HG02763 (cell line): ENCODE measurements around the gene CXXC5.

Experiments
- ATAC-seq: cut with Tn5 transposase; IDR thresholded peaks from one replicate; pipeline ENCODE4 v1.9.1; 2021; ENCODE audit warnings: mild to moderate bottlenecking, moderate library complexity; ENCODE audit not compliant: unreplicated experiment

Gene CXXC5

GRCh38 chr5:139690803-139691629 lies 42.9 kb downstream of the CXXC5 start:
- no peak for ATAC-seq

DNA sequence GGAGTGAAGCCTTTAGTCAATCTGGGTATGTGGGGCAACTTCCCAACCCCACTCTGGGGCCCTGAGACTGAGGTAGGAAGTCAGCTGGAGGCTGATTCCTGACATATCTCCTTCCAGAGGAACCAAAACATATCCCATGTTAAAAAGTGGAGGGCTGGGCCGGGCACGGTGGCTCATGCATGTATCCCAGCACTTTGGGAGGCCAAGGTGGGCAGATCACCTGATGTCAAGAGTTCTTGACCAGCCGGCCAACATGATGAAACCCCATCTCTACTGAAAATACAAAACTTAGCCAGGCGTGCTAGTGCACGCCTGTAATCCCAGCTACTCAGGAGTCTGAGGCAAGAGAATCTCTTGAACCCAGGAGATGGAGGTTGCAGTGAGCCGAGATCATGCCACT lies 44.0 kb downstream of the CXXC5 start:
- no peak for ATAC-seq

DNA sequence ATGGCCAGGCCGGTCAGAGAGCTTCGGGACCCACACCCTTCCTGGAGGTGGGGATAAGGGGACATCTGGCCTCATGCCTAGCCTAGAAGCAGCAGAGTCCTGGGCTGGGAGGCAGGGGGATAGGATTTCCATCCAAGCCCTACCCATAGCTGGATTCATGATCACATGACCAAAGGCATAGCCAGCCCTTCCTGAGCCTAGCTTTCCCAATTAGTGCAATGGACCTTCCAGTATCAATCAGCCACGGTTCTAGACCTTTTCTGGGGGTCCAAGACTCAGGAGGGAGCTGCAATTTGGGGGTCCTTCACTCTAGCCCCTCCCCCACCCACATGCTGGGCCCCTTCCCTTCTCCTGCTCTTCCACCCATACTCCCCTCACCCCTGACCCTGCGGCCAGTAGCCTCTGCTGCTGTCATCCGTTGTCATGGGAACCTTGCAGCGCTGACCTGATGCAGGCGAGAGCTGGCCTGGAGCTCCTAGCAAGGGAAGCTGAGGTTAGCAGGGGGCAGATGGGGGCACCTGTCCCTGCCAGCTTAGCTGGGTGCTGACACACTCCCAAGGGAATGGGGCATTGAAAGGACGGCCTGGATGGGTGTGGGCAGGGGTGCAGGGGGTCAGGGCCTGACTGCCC lies 44.6 kb downstream of the CXXC5 start:
- no peak for ATAC-seq

DNA sequence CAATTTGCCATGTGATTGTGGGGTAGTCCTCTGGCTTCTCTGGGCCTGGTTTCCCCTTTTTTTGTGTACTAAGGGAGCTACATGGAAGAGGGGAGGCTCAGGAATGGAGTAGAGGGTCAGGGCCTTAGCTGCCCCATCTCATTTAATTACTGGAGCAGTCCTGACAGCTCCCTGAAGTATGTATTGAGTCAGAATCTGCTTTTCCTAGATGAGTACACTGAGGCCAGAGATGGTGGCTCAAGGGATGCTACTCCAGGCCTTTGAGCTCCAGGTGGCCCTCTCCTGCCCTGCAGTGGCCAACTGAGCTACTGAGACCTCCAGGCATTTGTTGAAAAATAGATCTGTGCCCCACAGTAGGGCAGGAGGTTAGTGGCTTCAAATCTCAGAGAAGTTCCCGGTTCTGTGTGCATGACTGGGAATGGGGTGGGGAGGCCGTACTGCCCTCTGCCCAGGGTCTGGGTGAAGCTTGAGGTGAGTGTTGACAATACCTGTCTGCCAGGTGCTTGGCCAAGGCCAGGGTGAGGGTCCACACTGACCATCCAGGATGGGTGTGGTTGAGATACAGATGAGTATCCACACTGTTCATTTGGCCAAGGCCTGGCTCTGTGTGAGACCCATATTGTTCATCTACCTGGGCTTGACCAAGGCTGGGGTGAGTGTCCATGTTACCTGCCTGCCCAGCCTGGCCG lies 45.7 kb downstream of the CXXC5 start:
- no peak for ATAC-seq

GRCh38 chr5:139694556-139695177 lies 46.5 kb downstream of the CXXC5 start:
- no peak for ATAC-seq

- ATAC-seq, result no peak
Observed at GRCh38 chr5:139695178-139695573, 47.0 kb downstream of the CXXC5 start.

- no peak for ATAC-seq
Observed at GRCh38 chr5:139696167-139696893, 48.2 kb downstream of the CXXC5 start.

DNA sequence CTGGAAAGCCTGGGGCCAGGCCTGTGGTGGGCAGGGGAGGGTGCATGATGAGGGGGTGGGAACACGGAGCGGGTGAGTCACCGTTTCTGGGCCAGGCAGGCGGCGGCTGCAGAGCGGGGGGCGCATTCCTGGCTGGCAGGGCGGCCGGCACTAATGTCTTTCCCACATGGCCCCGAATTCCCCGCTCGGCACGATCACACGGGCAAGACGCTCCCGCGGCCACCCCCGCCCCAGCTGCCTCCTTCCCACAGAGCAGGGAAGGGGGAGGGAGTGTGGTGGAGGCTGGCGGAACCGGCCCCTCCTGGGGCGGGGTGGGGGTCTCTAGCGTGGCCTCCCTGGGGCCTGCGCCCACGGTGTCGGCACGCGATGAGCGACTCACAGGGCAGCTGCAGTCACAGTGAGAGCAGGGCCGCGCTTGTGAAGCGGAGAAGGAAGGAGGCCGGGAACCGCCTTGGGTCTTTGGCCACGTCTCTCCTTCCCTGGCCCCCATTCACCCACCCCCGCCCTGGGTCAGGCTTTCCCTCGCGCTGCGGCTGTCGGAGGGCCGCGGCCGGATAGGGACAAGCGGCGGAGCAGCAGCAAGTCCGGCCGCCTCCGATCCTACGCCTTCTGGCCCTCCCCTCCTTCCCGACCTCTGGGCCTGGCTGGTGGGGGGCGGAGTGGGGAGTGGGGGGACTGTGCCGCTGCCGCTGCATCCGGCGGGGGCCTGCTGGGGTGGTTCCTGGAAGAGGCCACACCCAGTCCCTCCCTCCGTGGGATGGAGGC lies 48.9 kb downstream of the CXXC5 start:
- ATAC-seq, result no peak

DNA sequence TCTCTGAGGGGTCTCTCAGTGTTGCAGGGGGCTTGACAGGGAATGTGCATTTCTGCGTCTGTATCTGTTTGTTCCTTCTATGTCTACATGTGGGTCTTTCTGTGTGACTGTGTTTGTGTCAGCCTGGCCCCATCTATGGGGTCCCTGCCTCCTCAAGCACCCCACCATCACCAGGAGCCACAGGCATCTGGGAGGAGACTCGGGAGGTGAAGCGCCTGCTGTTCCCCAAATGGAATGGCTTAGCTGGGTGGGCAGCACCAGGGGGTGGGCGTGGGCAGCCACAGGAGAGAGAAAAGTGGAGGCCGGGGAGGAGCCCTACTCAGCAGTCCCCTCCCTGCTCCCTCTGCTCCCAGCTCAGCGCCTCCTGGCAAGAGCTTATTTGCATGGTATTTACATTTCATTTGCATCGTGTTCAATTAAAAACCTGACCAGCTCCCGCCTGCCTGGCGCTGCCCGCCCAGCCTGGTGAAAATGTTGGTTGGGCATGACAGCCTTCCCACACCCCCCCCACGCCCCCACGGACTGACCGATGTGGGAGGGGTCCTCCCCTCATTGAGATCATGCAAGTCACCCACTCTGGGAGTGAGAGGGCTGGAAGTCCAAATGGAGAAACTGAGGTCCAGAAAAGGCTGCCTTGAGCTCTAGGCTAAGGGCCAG lies 50.5 kb downstream of the CXXC5 start:
- no peak for ATAC-seq

DNA sequence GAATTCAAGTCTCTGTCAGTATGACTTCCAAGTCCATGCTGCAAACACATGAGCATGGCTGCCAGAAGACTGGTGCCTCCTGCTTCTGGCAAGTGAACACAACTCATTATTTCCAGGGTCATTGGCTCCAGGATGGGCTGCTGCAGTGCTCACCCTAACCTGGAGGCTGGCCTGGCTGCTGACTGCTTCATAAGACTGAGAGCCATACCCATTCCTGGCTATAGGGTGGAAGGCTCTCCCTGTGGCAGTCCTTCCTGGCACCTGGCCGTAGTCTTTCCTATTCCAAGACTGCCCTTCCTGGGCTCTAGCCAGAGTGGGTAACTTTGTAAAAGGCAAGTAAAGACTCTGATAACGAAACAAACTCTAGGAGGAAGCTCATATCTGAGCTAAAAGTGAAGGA lies 51.2 kb downstream of the CXXC5 start:
- ATAC-seq, result no peak

- ATAC-seq, result no peak
Observed at GRCh38 chr5:139700711-139701055, 52.5 kb downstream of the CXXC5 start.

- ATAC-seq, result no peak
Observed at GRCh38 chr5:139701056-139701741, 53.0 kb downstream of the CXXC5 start.

DNA sequence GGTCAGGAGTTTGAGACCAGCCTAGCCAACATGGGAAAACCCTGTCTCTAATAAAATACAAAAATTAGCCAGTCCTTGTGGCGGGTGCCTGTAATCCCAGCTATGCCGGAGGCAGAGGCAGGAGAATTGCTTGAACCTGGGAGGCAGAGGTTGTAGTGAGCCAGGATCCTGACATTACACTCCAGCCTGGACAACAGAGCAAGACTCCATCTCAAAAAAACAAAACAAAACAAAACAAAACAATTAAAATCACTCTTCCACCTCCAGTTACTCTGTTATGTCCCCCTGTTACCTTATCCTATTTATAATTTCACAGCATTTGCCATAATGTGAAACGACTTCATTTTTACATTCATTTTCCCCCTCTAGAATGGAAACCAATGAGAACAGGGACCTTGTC lies 54.4 kb downstream of the CXXC5 start:
- no peak for ATAC-seq

- ATAC-seq, result no peak
Observed at GRCh38 chr5:139704748-139705147, 56.6 kb downstream of the CXXC5 start.

- ATAC-seq, result no peak
Observed at GRCh38 chr5:139705191-139705590, 57.0 kb downstream of the CXXC5 start.

GRCh38 chr5:139705655-139706587 lies 57.8 kb downstream of the CXXC5 start:
- ATAC-seq, result no peak

- no peak for ATAC-seq
Observed at GRCh38 chr5:139707445-139708003, 59.4 kb downstream of the CXXC5 start.

DNA sequence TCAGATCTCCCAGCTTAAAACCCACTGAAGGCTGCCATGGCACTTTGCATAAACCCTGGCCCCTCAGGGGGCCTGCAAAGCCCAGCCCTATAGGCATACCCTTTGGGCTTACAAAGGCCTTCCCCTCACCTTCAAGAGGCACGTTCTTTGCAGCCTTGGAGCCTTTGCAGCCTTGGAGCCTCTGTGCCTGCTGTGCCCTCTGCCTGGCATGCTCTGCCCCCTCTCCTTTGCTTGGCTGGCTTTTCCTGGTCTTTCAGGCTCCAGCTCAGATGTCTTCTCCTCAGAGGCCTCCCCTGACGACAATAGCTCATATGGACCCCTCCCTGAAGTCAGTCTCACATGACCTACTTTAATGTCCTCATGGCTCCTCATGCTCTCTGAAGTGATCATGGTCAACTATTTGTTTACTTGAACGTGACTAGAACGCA lies 60.3 kb downstream of the CXXC5 start:
- no peak for ATAC-seq
